ENCODE data around the gene EGFLAM.

Gene EGFLAM

GRCh38 chr5:38479315-38479904 lies 221.1 kb downstream of the EGFLAM start:
- no peak for DNase-seq

DNA sequence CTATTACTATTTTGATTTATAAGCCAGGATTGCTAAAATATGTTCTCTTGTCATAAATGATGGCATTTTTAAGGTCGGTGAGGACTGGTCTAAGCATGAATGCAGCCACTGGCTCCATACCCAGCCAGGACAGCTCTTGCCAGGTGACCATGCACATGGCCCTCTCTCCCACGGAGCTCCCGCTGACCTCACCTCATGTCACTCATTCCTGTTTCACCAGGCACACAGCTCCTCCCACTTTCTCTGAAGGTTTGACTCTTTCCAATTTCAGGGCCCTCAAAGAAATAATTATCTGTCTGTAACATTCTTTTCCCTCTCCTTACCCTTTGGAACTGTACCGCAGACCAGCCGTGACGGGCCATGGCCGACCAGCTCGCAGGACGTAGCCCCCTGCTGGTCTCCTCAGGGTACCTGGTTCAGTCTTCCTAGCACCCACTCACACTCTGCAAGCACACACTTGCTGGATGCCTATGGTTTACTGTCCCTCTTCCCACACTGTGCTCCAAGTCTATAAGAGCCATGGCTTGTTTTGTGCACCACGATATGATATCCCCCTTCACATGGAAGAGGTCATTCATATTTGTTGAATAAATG lies 225.5 kb downstream of the EGFLAM start:
- DNase-seq: no peak

GRCh38 chr5:38494175-38494574 lies 235.8 kb downstream of the EGFLAM start:
- DNase-seq: no peak

DNA sequence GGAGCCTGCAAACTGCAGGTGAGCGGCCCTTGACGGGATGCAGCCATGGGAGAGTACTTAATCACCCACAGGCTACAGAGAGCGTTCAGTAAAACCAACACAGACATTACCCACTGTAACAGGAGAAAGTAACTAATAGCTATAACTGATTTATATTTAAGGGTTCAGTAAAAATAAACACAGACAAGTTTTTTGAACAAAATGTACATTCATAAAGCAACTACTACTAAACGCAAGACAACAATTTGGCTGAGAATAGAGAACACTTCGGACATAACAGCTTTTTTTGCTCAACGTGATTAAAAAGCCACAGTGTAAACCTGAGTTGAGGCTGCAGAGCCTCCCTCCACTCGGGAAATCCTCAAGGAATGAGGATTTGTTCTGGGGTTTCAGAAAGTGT lies 236.4 kb downstream of the EGFLAM start:
- DNase-seq: no peak

- no peak for DNase-seq
Measured at GRCh38 chr5:38497946-38498345, 239.6 kb downstream of the EGFLAM start.

GRCh38 chr5:38500573-38501260 lies 242.4 kb downstream of the EGFLAM start:
- no peak for DNase-seq

GRCh38 chr5:38506302-38506701 lies 247.9 kb downstream of the EGFLAM start:
- no peak for DNase-seq

DNA sequence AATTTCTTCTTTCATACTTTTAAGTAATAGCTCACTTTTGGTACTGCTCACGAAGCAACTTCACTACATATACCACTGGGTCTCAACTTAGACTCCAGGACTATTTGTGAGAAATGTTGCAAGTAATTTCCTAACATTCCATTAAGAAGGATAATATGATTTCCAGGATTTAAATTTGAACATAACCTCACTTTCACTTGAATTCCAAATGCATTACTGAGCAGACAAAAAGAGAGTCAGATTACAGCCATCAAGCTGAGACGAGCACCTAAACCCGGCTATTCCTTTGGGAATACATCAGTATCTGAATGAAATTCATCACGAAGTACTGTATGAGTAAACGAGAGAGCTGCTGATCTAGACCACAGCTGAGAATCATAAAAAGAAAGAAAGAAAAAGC lies 250.8 kb downstream of the EGFLAM start:
- DNase-seq: no peak
